ENCODE data around the gene APRT. TPM values are rescaled to one million over a fixed set of nuclear protein-coding genes. Genes with fewer than 3 reads are reported as not detected.

Gene APRT
- total RNA-seq, 2 donors from 2014 or later = 45.5 to 80.7 TPM

DNA sequence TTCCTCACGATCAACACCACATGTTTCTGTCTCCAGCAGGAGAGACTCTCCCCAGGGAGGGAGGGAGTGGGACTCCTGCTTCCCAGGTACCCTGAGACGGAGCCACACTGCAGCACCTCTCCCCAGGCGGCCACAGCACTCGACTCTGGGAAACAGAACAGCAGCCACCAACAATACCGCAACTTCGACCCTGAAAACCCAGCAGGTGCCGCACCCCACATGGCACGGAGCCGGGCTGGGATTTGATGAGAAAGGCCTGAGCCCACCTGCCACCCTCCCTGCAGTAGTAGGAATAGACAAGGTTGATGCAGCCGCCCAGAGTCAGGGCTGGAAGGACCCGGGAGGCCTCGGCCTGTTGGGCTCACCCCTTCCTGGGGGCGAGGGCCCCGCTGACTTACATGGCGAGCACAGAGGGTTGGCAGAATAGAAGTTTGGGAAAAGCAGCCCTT lies 30.6 kb upstream of the APRT start:
- no peak overlapping the region for H3K27ac ChIP-seq
- DNase-seq (ENCODE audit: low spot score) = no peak
- no peak for ATAC-seq (ENCODE audit: insufficient number of reproducible peaks, low FRiP score, low read depth)
- H3K36me3 ChIP-seq = peaks cover 15% of the 10 kb centered on the region
- H3K4me3 ChIP-seq = no peak overlapping the region
- H3K27me3 ChIP-seq (replicated peaks; ENCODE audit: insufficient read depth) = no peaks in the 10 kb centered on the region
- no peaks in the 10 kb centered on the region for H3K9me3 ChIP-seq
- no peaks in the 10 kb centered on the region for H3K4me1 ChIP-seq (ENCODE audit: control insufficient read depth in 1 of 2, low read depth in 2 of 2)
- TF ChIP-seq CTCF (IDR thresholded peaks at IDR 0.05) = no peak

DNA sequence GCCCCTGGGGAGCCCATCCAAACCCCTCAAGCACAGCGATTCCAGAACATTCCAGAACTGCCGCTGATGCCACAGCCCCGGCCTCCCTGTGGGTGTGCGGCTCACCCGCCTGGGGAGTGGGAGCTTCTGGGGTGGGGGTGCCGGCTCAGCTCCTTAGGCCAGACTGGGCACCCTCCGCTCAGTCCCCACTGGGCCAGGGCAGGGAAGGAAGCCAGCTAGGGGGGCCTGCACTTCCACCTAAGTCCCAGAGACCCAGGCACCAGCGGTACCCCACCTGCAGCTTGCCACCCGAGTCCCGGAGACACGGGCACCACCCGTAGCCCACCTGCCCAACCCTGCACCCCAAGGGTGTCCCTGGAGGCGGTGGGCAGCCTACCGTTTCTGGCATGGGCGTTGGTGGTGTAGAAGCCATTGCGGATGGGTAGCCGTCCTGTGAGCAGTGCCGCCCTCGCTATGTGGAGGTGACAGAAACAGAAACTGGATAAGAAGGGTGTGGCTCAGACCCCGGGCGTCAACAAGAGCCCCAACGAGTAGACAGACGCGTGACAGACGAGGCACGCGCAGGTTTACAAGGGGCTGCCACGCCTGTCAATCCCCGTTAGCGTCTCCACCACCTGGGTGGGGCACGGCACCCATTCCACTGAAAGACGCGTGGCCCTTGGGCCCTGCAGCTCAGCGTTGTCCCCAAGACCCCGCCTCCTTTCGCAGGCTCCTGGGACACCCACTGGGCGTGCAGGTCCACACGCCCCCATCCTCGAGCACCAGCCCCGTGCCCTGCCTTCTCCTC lies 30.0 kb upstream of the APRT start:
- DNase-seq (ENCODE audit: low spot score) = no peak
- Histone ChIP-seq H3K4me1 (ENCODE audit: control insufficient read depth in 1 of 2, low read depth in 2 of 2) (no peaks in the 10 kb centered on the region), H3K4me3 (no peak overlapping the region), H3K9me3 (no peaks in the 10 kb centered on the region), H3K36me3 (peaks cover 15% of the 10 kb centered on the region), H3K27ac (no peak overlapping the region), H3K27me3 (replicated peaks; ENCODE audit: insufficient read depth) (no peaks in the 10 kb centered on the region)
- TF ChIP-seq CTCF (IDR thresholded peaks at IDR 0.05) = no peak
- no peak for ATAC-seq (ENCODE audit: insufficient number of reproducible peaks, low FRiP score, low read depth)

DNA sequence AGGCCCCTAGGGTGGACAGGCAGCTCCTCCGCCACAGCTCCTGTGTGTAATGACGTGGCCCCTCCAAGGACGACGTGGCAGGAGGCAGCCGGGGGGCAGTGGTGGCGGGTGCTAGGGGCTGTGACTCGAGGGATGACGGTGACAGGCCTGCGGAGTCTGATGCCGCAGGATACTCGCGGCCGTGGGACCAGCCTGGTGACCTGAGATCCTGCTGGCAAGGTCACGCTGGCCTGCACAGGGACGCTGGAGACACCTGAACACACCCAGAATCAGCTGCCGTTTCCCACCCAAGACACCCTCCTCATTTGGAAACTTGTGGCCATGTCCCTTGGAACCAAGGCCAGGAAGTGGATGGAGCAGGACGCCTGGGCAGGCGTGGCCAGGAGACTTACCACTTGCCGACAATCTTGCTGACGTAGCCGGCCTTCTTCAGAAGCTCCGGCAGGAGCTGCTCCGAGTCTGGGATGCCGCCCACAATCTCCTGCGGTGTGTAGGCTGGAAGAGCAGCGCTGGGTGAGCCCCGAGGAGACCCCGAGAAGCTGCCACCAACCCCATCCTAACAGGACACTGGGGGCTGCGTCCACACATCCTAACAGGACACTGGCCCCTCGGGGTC lies 29.0 kb upstream of the APRT start:
- H3K27ac ChIP-seq = no peak overlapping the region
- H3K36me3 ChIP-seq = peaks cover 16% of the 10 kb centered on the region
- no peak for ATAC-seq (ENCODE audit: insufficient number of reproducible peaks, low FRiP score, low read depth)
- TF ChIP-seq CTCF (IDR thresholded peaks at IDR 0.05) = no peak
- no peaks in the 10 kb centered on the region for H3K27me3 ChIP-seq (replicated peaks; ENCODE audit: insufficient read depth)
- no peaks in the 10 kb centered on the region for H3K4me1 ChIP-seq (ENCODE audit: control insufficient read depth in 1 of 2, low read depth in 2 of 2)
- H3K9me3 ChIP-seq = no peaks in the 10 kb centered on the region
- H3K4me3 ChIP-seq = no peak overlapping the region
- no peak for DNase-seq (ENCODE audit: low spot score)

- no peaks in the 10 kb centered on the region for H3K4me1 ChIP-seq (ENCODE audit: control insufficient read depth in 1 of 2, low read depth in 2 of 2)
- no peaks in the 10 kb centered on the region for H3K27me3 ChIP-seq (replicated peaks; ENCODE audit: insufficient read depth)
- no peak for TF ChIP-seq CTCF (IDR thresholded peaks at IDR 0.05)
- ATAC-seq (ENCODE audit: insufficient number of reproducible peaks, low FRiP score, low read depth) = no peak
- no peaks in the 10 kb centered on the region for H3K9me3 ChIP-seq
- DNase-seq (ENCODE audit: low spot score) = no peak
- no peak overlapping the region for H3K4me3 ChIP-seq
- no peak overlapping the region for H3K27ac ChIP-seq
- H3K36me3 ChIP-seq = peaks cover 21% of the 10 kb centered on the region
These were observed 28.2 kb upstream of the APRT start for GRCh38 chr16:88839745-88840599.

DNA sequence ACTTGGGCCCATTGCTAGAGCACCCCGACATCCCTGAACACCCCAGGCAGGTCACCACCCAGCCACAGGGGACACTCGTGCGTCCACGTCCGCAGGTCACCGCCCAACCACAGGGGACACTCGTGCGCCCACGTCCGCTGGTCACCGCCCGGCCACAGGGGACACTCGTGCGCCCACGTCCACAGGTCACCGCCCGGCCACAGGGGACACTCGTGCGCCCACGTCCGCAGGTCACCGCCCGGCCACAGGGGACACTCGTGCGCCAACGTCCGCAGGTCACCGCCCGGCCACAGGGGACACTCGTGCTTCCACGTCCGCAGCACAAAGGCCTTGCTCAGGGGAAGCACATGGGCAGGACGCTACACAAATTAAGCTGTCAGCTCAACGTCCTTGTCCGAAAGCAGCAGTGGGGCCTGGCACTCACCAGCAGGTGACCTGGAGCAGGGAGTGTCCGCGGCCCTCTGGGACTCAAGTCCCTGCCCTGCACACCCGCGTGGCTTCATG lies 27.4 kb upstream of the APRT start:
- Histone ChIP-seq H3K27ac (no peak overlapping the region), H3K27me3 (replicated peaks; ENCODE audit: insufficient read depth) (no peaks in the 10 kb centered on the region), H3K4me3 (no peak overlapping the region), H3K4me1 (ENCODE audit: control insufficient read depth in 1 of 2, low read depth in 2 of 2) (no peaks in the 10 kb centered on the region), H3K9me3 (no peaks in the 10 kb centered on the region), H3K36me3 (peaks cover 21% of the 10 kb centered on the region)
- no peak for ATAC-seq (ENCODE audit: insufficient number of reproducible peaks, low FRiP score, low read depth)
- no peak for DNase-seq (ENCODE audit: low spot score)
- no peak for TF ChIP-seq CTCF (IDR thresholded peaks at IDR 0.05)
